HG03175 (cell line): Measurements from ENCODE around the gene MCF2L.

Experiments
- ATAC-seq: cut with Tn5 transposase; IDR thresholded peaks from one replicate; pipeline ENCODE4 v1.9.1; 2021; ENCODE audit warnings: mild to moderate bottlenecking, moderate library complexity; ENCODE audit not compliant: unreplicated experiment

Gene MCF2L

GRCh38 chr13:112943309-112944125 lies 25.5 kb upstream of the MCF2L start:
- peak; percentile 34 for ATAC-seq

DNA sequence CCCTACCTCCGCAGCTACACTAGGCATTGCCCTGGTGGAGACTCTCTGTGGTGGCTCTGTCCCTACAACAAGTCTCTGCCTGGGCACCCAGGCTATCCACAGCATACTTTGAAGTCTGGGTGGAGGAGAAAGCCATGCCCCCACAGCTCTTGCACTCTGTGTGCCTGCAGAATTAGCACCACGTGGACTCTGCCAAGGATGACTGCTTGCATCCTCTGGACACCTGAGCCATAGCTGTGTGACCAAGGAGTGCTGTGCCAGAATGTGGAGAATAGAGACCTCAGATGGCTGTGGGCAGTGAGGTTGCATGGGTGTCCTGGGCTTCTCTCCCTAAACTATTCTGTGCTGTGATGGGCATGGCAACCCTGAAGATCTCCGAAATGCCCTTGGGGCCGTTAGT lies 21.2 kb upstream of the MCF2L start:
- ATAC-seq = no peak

DNA sequence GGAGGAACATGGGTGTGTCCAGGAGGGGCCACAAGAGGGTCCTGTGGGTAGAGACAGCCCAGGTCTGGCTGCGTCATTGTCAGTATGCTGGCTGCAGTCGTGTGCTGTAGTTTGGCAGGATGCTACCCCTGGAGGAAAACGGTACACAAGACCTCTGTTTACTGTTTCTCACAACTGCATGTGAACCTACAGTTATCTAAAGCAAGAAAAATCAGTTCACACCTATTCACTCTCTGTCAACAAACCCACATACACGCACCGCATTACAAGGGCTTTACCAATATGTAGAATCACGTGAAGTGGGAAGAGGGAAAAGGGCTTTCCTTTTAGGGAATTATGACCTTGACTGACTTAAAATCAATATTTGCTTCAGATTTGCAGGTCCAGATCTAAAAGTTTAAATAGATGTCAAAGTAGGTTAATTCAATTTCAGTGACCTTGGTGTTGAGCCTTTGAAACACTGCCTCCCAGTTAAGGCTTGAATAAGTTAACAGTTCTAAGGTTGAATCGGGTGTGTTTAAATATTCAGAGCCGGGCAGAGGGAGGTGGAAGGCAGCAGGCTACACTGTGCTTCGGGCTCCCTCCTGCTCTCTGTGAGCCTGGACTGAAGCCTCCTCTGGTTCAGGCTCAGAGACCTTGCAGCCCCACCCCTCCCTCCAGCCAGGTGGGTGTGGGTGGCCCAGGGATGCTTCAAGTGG lies 17.2 kb upstream of the MCF2L start:
- ATAC-seq = no peak

- ATAC-seq = no peak
These were observed 16.1 kb upstream of the MCF2L start for GRCh38 chr13:112952759-112953551.

- no peak for ATAC-seq
These were observed 15.2 kb upstream of the MCF2L start for GRCh38 chr13:112953591-112954487.

- no peak for ATAC-seq
These were observed 14.3 kb upstream of the MCF2L start for GRCh38 chr13:112954488-112955270.

GRCh38 chr13:112955271-112955937 lies 13.6 kb upstream of the MCF2L start:
- no peak for ATAC-seq

GRCh38 chr13:112955956-112956355 lies 13.1 kb upstream of the MCF2L start:
- no peak for ATAC-seq

GRCh38 chr13:112956571-112957294 lies 12.3 kb upstream of the MCF2L start:
- no peak for ATAC-seq

DNA sequence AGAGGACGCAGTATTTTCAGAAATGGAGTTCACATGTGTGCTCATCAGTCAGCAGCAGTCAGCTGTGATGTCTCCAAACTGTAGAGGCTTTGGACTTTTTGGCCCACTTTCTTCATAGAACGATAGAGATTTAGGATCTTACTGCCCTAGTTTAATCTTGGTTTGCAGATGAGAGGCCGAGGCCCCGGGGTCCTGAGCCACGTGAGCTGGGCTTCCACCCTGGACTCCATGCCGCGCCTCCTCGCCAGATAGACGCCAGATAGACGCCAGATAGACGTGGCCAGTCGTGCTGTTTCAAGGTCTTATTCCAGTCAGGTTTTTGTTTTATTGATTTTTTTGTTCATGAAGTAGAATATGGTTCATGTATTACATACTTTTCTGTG lies 11.7 kb upstream of the MCF2L start:
- no peak for ATAC-seq

DNA sequence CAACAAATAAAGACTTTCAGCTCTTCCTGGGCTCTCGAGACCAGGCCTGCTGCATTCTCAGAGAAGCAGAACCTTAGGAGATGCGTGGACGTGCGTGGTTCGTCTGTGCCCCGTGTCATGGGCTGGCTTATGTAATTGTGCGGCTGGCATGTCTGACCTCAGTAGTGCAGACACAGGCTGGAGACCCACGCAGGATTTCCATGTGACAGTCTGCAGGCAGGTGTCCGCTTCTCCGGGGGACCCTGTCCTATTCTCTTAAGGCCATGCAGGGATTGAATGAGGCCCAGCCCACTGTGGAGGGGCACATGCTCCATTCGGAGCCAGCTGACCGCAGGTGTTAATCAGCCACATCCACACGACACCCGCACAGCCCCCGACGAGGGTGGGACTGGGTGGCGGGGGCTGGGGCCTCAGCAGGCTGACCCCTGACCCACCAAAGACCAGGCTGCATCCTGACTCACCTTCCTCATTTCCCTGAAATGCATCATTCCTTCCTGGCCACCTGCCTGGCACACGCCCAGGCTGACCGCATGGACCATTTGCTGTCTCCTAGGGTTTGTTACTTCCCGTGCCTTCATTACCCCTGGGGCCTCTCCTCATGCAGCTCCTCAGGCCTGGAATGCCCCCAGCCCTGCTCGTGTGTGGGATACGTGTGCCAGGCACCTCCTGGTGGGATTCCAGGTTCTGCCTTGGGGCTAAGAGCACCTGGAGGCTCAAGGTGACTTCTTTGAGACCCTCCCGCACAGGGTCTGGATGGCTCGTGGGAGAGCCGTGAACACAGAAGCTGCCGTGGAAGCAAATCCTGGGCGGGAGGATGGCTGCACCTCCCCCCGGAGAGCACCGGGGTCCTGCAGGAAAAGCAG lies 10.7 kb upstream of the MCF2L start:
- ATAC-seq = no peak

DNA sequence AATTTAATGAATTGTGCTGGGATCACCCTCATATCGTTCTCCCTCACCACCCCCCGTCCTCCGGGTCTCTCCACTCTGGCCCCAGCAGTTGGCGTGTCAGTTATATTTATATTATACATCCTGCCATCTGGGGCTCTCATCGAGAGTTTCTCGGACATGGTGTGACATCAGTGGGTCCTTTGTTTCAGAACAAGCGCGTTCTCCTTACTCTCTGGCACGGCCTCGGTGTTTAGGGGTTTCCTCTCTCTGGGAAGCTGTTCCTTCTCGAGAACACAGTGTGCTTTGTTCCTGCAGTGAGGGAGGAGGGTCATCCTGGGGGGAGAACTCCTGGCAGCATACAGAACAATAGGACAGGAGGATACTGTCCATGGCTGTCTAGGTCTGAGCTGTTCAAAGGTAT lies 9.8 kb upstream of the MCF2L start:
- ATAC-seq = no peak

GRCh38 chr13:112959701-112960542 lies 9.1 kb upstream of the MCF2L start:
- no peak for ATAC-seq

GRCh38 chr13:112960706-112961105 lies 8.3 kb upstream of the MCF2L start:
- ATAC-seq = no peak

DNA sequence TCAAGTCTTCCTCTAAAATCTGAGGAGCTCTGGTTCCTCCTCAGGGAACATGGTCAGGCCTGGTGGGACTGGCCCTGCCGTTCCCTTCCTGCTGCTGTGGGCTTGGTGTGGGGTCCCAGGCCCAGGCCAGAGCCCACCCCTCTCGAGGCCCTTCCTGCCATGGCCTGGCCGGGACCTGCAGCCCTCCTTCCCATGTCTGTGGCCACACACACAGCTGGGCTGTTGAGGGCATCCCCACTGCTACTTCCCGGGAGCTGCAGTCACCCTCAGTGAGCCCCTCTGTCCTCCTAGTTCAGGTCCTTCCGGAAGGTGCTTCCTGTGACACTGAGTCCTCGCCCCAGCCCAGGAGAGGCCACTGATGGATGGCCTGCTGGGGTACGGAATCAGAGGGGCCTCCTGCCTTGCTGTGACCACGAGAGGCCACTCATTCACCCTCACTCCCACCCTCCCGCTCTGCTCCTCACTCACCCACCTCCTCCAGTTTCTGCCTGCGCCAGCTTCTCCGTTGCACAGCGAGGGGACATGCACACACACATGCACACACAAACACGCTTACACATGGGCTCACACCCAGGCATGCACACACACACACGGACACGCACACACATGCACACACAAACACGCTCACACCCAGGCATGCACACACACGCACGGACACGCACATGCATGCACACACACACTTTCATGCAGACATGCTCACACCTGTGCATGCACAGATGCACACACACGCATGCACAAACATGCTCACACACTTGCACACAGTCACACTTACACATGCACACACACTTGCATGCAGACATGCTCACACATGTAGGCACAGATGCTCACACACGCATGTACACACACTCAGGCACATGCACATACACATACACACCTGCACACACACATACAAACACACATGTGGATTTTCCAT lies 7.3 kb upstream of the MCF2L start:
- ATAC-seq = no peak

DNA sequence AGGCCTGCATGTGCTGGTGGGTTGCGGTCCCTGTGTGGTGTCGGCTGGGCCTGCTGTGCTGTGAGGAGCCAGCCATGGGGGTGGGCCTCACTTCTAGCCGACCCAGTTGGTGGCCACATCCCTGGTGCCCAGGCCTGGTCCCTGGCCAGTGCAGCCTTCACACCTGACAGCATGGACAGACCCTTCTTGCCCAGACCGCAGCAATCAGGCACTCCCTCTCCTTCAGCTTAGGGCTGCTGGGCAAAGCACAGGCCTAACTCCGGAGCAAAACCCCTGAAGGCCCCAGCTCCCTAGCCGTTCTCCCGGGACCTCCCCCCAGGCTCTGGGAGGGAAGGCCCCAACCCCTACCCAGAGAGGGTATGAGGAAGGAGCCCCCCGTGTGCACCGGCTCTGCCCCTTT lies 6.6 kb upstream of the MCF2L start:
- no peak for ATAC-seq
